HTR-8/SVneo (cell line): ENCODE results near the gene KIAA0319L.

Experiments used
- DNase-seq: peaks from one replicate; pipeline ENCODE4 v3.0.0; 2011; ENCODE audit warnings: low spot score, mixed read lengths; ENCODE audit not compliant: insufficient read length
- FAIRE-seq: peaks from 2 replicates; lab custom pipeline; 2011; peaks lifted over from hg19 to GRCh38; lab: Jason Lieb, UNC

The KIAA0319L gene

GRCh38 chr1:35546614-35547013 is 10.6 kb downstream of the KIAA0319L start:
- DNase-seq (no peak), FAIRE-seq (no peak)

- no peak for FAIRE-seq
- DNase-seq: peak; percentile 21
Measured at GRCh38 chr1:35544976-35545375, 12.2 kb downstream of the KIAA0319L start.

- no peak for FAIRE-seq
Measured at GRCh38 chr1:35539824-35540261, 17.4 kb downstream of the KIAA0319L start.

GRCh38 chr1:35539073-35539823 is 18.0 kb downstream of the KIAA0319L start:
- no peak for DNase-seq
- FAIRE-seq: no peak

More at GRCh38 chr1:35539824-35540261, 17.4 kb downstream of the KIAA0319L start:
- no peak for DNase-seq

- no peak for FAIRE-seq
- DNase-seq: no peak
Measured at GRCh38 chr1:35537806-35538205, 19.4 kb downstream of the KIAA0319L start.

- FAIRE-seq (no peak), DNase-seq (no peak)
Measured at GRCh38 chr1:35536556-35537162, 20.5 kb downstream of the KIAA0319L start.

GRCh38 chr1:35535243-35535642 is 22.0 kb downstream of the KIAA0319L start:
- FAIRE-seq: no peak

GRCh38 chr1:35533586-35533985 is 23.6 kb downstream of the KIAA0319L start:
- no peak for DNase-seq
- FAIRE-seq: no peak

More at GRCh38 chr1:35535243-35535642, 22.0 kb downstream of the KIAA0319L start:
- DNase-seq: no peak

- FAIRE-seq (no peak), DNase-seq (no peak)
Measured at GRCh38 chr1:35532497-35533223, 24.5 kb downstream of the KIAA0319L start.

- no peak for FAIRE-seq
- no peak for DNase-seq
Measured at GRCh38 chr1:35531368-35531767, 25.8 kb downstream of the KIAA0319L start.

GRCh38 chr1:35530946-35531345 is 26.3 kb downstream of the KIAA0319L start:
- no peak for FAIRE-seq
- no peak for DNase-seq

GRCh38 chr1:35530168-35530567 is 27.0 kb downstream of the KIAA0319L start:
- FAIRE-seq (no peak), DNase-seq (no peak)

- FAIRE-seq (no peak), DNase-seq (no peak)
Measured at GRCh38 chr1:35524106-35524505, 33.1 kb downstream of the KIAA0319L start.

GRCh38 chr1:35519432-35519831 is 37.8 kb downstream of the KIAA0319L start:
- FAIRE-seq: no peak
- DNase-seq: no peak

- FAIRE-seq (no peak), DNase-seq (no peak)
Measured at GRCh38 chr1:35518183-35518582, 39.0 kb downstream of the KIAA0319L start.

- FAIRE-seq: no peak
- DNase-seq: no peak
Measured at GRCh38 chr1:35511305-35511704, 45.9 kb downstream of the KIAA0319L start.

GRCh38 chr1:35509558-35509957 is 47.6 kb downstream of the KIAA0319L start:
- DNase-seq (no peak), FAIRE-seq (no peak)

GRCh38 chr1:35507947-35508346 is 49.3 kb downstream of the KIAA0319L start:
- no peak for FAIRE-seq

GRCh38 chr1:35506960-35507912 is 50.0 kb downstream of the KIAA0319L start:
- FAIRE-seq: no peak
- no peak for DNase-seq

More at GRCh38 chr1:35507947-35508346, 49.3 kb downstream of the KIAA0319L start:
- no peak for DNase-seq
